Mesendoderm (in vitro differentiated cells): ENCODE data around the gene RHBDL2.

ENCODE experiments used
- DNase-seq: peaks from one replicate; pipeline ENCODE4 v3.0.0; 2013
- H2AK5ac ChIP-seq: 2 replicates; pipeline ENCODE4 v1.6.1; 2013; ENCODE audit warnings: low read length, inconsistent platforms
- H2BK120ac ChIP-seq: 2 replicates; pipeline ENCODE4 v1.6.1; 2013; ENCODE audit warnings: low read depth, mild to moderate bottlenecking, low read length, moderate library complexity, mixed read lengths
- H2BK15ac ChIP-seq: replicated peaks from 2 replicates; pipeline ENCODE4 v1.6.1; 2013; ENCODE audit warnings: low read depth, mild to moderate bottlenecking, moderate library complexity
- H2BK5ac ChIP-seq: 2 replicates; pipeline ENCODE4 v1.6.1; 2013; ENCODE audit warnings: low read length, inconsistent platforms
- H3K18ac ChIP-seq: 2 replicates; pipeline ENCODE4 v1.6.1; 2013; ENCODE audit warnings: mild to moderate bottlenecking, low read length, mixed read lengths
- H3K23ac ChIP-seq: one replicate; pipeline ENCODE4 v1.6.1; 2013; ENCODE audit warnings: low read length
- H3K27ac ChIP-seq: 2 replicates; pipeline ENCODE4 v1.5.1; 2013; ENCODE audit warnings: low read depth, mild to moderate bottlenecking, inconsistent platforms, low read length, moderate library complexity
- H3K27me3 ChIP-seq: 2 replicates; pipeline ENCODE4 v1.6.1; 2013; ENCODE audit warnings: low read length, control low read depth, mild to moderate bottlenecking, inconsistent platforms; ENCODE audit not compliant: insufficient read depth, poor library complexity
- H3K36me3 ChIP-seq: 2 replicates; pipeline ENCODE4 v1.6.1; 2013; ENCODE audit warnings: low read length, inconsistent platforms; ENCODE audit not compliant: control insufficient read depth, insufficient read depth
- H3K4ac ChIP-seq: one replicate; pipeline ENCODE4 v1.6.1; 2013; ENCODE audit warnings: low read depth, mild to moderate bottlenecking, low read length, moderate library complexity
- H3K4me1 ChIP-seq: 2 replicates; pipeline ENCODE4 v1.6.1; 2013; ENCODE audit warnings: low read depth, low read length, inconsistent platforms; ENCODE audit not compliant: control insufficient read depth
- H3K4me2 ChIP-seq: 2 replicates; pipeline ENCODE4 v1.6.1; 2013; ENCODE audit warnings: low read length
- H3K4me3 ChIP-seq: 2 replicates; pipeline ENCODE4 v1.5.1; 2013; ENCODE audit warnings: mild to moderate bottlenecking, low read length
- H3K56ac ChIP-seq: one replicate; pipeline ENCODE4 v1.6.1; 2013; ENCODE audit warnings: low read length
- H3K79me1 ChIP-seq: 2 replicates; pipeline ENCODE4 v1.6.1; 2013; ENCODE audit warnings: low read length, inconsistent platforms
- H3K79me2 ChIP-seq: 2 replicates; pipeline ENCODE4 v1.6.1; 2013; ENCODE audit warnings: mild to moderate bottlenecking, low read length; ENCODE audit not compliant: control insufficient read depth, insufficient read depth
- H3K9ac ChIP-seq: 2 replicates; pipeline ENCODE4 v1.6.1; 2013; ENCODE audit warnings: low read length, inconsistent platforms
- H4K5ac ChIP-seq: one replicate; pipeline ENCODE4 v1.6.1; 2013; ENCODE audit warnings: low read length
- H4K8ac ChIP-seq: one replicate; pipeline ENCODE4 v1.6.1; 2013; ENCODE audit warnings: low read depth, mild to moderate bottlenecking, control low read depth, low read length, moderate library complexity
- WGBS: extraction: QIAGEN DNeasy Blood & Tissue Kit; methylation state at CpG from one replicate; pipeline ENCODE4 v1.1.7; 2013; ENCODE audit warnings: low lambda C conversion rate, missing lambda C conversion rate; ENCODE audit not compliant: insufficient coverage; ENCODE audit errors: extremely low coverage; 5-methylcytosine and 5-hydroxymethylcytosine counted together

RHBDL2 gene

GRCh38 chr1:38889589-38889988, 52.0 kb downstream of the RHBDL2 start:
- Histone ChIP-seq H3K18ac (no peak overlapping the region), H3K36me3 (no peaks in the 10 kb centered on the region), H3K4me1 (no peaks in the 10 kb centered on the region), H3K4ac (no peak overlapping the region), H4K8ac (no peak overlapping the region), H2BK5ac (no peak overlapping the region), H3K56ac (no peak overlapping the region), H3K27me3 (no peaks in the 10 kb centered on the region), H3K9ac (no peak overlapping the region), H2BK120ac (no peak overlapping the region), H3K79me2 (no peaks in the 10 kb centered on the region), H2AK5ac (no peak overlapping the region), H2BK15ac (no peak overlapping the region), H3K4me3 (no peak overlapping the region), H3K4me2 (no peak overlapping the region), H4K5ac (no peak overlapping the region), H3K27ac (no peak overlapping the region), H3K23ac (no peak overlapping the region), H3K79me1 (no peaks in the 10 kb centered on the region)
- no CpG with 5 or more reads among the region's 5 CpGs for WGBS
- DNase-seq = no peak

- no peak overlapping the region for H3K56ac ChIP-seq
- no peak overlapping the region for H3K4me3 ChIP-seq
- no CpG with 5 or more reads among the region's 9 CpGs for WGBS
- H3K18ac ChIP-seq = no peak overlapping the region
- H3K36me3 ChIP-seq = no peaks in the 10 kb centered on the region
- no peak overlapping the region for H4K8ac ChIP-seq
- H3K79me1 ChIP-seq = no peaks in the 10 kb centered on the region
- H4K5ac ChIP-seq = no peak overlapping the region
- H2AK5ac ChIP-seq = no peak overlapping the region
- H3K27ac ChIP-seq = no peak overlapping the region
- DNase-seq = no peak
- no peak overlapping the region for H2BK15ac ChIP-seq
- no peaks in the 10 kb centered on the region for H3K4me1 ChIP-seq
- H3K79me2 ChIP-seq = no peaks in the 10 kb centered on the region
- H3K4me2 ChIP-seq = no peak overlapping the region
- H3K23ac ChIP-seq = no peak overlapping the region
- no peak overlapping the region for H2BK5ac ChIP-seq
- H3K9ac ChIP-seq = no peak overlapping the region
- no peak overlapping the region for H3K4ac ChIP-seq
- H2BK120ac ChIP-seq = no peak overlapping the region
- no peaks in the 10 kb centered on the region for H3K27me3 ChIP-seq
These were observed 53.0 kb downstream of the RHBDL2 start for GRCh38 chr1:38888423-38889333.

GRCh38 chr1:38885092-38885491, 56.5 kb downstream of the RHBDL2 start:
- Histone ChIP-seq H2AK5ac (no peak overlapping the region), H4K8ac (no peak overlapping the region), H3K79me1 (no peaks in the 10 kb centered on the region), H3K23ac (no peak overlapping the region), H3K27me3 (no peaks in the 10 kb centered on the region), H2BK15ac (no peak overlapping the region), H3K18ac (no peak overlapping the region), H3K4me2 (no peak overlapping the region), H3K56ac (no peak overlapping the region), H3K9ac (no peak overlapping the region), H3K79me2 (no peaks in the 10 kb centered on the region), H3K4me1 (no peaks in the 10 kb centered on the region), H3K27ac (no peak overlapping the region), H2BK120ac (no peak overlapping the region), H3K4me3 (no peak overlapping the region), H3K4ac (no peak overlapping the region), H3K36me3 (no peaks in the 10 kb centered on the region), H4K5ac (no peak overlapping the region), H2BK5ac (no peak overlapping the region)
- no CpG with 5 or more reads among the region's 2 CpGs for WGBS
- DNase-seq = no peak

- Histone ChIP-seq H2AK5ac (no peak within 1 kb of the TSS), H3K23ac (no peak within 1 kb of the TSS), H2BK15ac (no peak within 1 kb of the TSS), H3K4me1 (no peaks in the 10 kb centered on the region), H3K27me3 (no peaks in the 10 kb centered on the region), H2BK5ac (no peak within 1 kb of the TSS), H3K18ac (no peak within 1 kb of the TSS), H3K36me3 (no peaks in the 10 kb centered on the region), H3K4me3 (no peak within 1 kb of the TSS), H2BK120ac (no peak within 1 kb of the TSS), H3K9ac (no peak within 1 kb of the TSS), H3K27ac (no peak within 1 kb of the TSS), H4K8ac (no peak within 1 kb of the TSS), H3K4me2 (no peak within 1 kb of the TSS), H3K79me2 (no peaks in the 10 kb centered on the region), H3K4ac (no peak within 1 kb of the TSS), H4K5ac (no peak within 1 kb of the TSS), H3K79me1 (no peaks in the 10 kb centered on the region), H3K56ac (no peak within 1 kb of the TSS)
- DNase-seq = no peak
These were observed 60.1 kb downstream of the RHBDL2 start, which contains the start of gene GJA9 for GRCh38 chr1:38881487-38881886. Gene GJA9 (minus strand): TSS chr1:38881587. CDS start chr1:38876098, 5,489 bp downstream.

GRCh38 chr1:38875811-38876210, 65.8 kb downstream of the RHBDL2 start:
- no peak for DNase-seq
- no CpG with 5 or more reads among the region's 2 CpGs for WGBS
- H3K36me3 ChIP-seq = no peaks in the 10 kb centered on the region
- H3K4ac ChIP-seq = no peak overlapping the region
- H3K79me1 ChIP-seq = peaks cover 3% of the 10 kb centered on the region
- no peak overlapping the region for H2AK5ac ChIP-seq
- no peak overlapping the region for H2BK5ac ChIP-seq
- H3K4me1 ChIP-seq = peaks cover 2% of the 10 kb centered on the region
- H3K56ac ChIP-seq = no peak overlapping the region
- H4K8ac ChIP-seq = no peak overlapping the region
- H3K27ac ChIP-seq = no peak overlapping the region
- H3K4me3 ChIP-seq = no peak overlapping the region
- H4K5ac ChIP-seq = no peak overlapping the region
- no peak overlapping the region for H3K4me2 ChIP-seq
- no peaks in the 10 kb centered on the region for H3K79me2 ChIP-seq
- H3K23ac ChIP-seq = no peak overlapping the region
- H2BK15ac ChIP-seq = no peak overlapping the region
- H3K9ac ChIP-seq = no peak overlapping the region
- H3K27me3 ChIP-seq = no peaks in the 10 kb centered on the region
- H3K18ac ChIP-seq = no peak overlapping the region
- H2BK120ac ChIP-seq = no peak overlapping the region
